HepG2 (cell line): Measurements from ENCODE around the gene PRKACA. TPM values are rescaled to one million over a fixed set of nuclear protein-coding genes. Genes with fewer than 3 reads are reported as not detected.
A peak's percentile ranks its signal among the peaks of the same experiment; 100 is the strongest.

Source experiments
- ATAC-seq: fragments of 200-7000 bp; cut with Tn5 transposase; 3 replicates; pipeline ENCODE4 v1.9.1; 2020; ENCODE audit warnings: mild to moderate bottlenecking, moderate library complexity
- BruUV-seq: library from RNA; stranded (reverse); fragments of 400-500 nt; replicated peaks from 2 replicates; lab custom pipeline; 2021; lab: Mats Ljungman, UMichigan
- CTCF ChIA-PET: fragments of 300-600 bp; formaldehyde crosslinking; extraction: SDS; loops from one replicate; lab custom pipeline; 2021; ENCODE audit warnings: low total read pairs, inconsistent platforms, low intra/inter-chr PET ratio; lab: Yijun Ruan, JAX
- POLR2A ChIA-PET: fragments of 350-600 bp; sonication (Branson Sonifier 250); formaldehyde crosslinking; loops from one replicate; lab custom pipeline; 2020; ENCODE audit warnings: antibody characterized with exemption, inconsistent platforms; lab: Yijun Ruan, JAX
- DNase-seq: peaks from one replicate; pipeline ENCODE4 v3.0.0-alpha.2; 2015; ENCODE audit warnings: low spot score
- FAIRE-seq: peaks from 3 replicates; lab custom pipeline; 2011; peaks lifted over from hg19 to GRCh38; lab: Jason Lieb, UNC
- H2AFZ ChIP-seq: one replicate; pipeline ENCODE4 v1.6.1; 2011; ENCODE audit warnings: low read length, inconsistent platforms
- H3K27ac ChIP-seq: fragments of 300-600 bp; 3 replicates; pipeline ENCODE4 v1.8.0; 2011; ENCODE audit warnings: mixed run types, mild to moderate bottlenecking, mixed read lengths, low read length, inconsistent platforms; ENCODE audit not compliant: insufficient read depth; ENCODE audit errors: extremely low read length
- H3K27me3 ChIP-seq, 2 experiments: fragments of 200-600 bp in 1 of 2; 2 replicates in 1 of 2; 3 replicates in 1 of 2; pipeline versions ENCODE4 v1.6.0 to v1.8.0; 2011; ENCODE audit warnings: low read length in 2 of 2, mild to moderate bottlenecking in 2 of 2, moderate library complexity in 2 of 2, inconsistent platforms in 1 of 2; ENCODE audit not compliant: insufficient read depth in 2 of 2, control insufficient read depth in 1 of 2
- H3K36me3 ChIP-seq, 2 experiments: fragments of 200-600 bp in 1 of 2; replicated peaks in 1 of 2; 2 replicates in 1 of 2; 3 replicates in 1 of 2; pipeline versions ENCODE4 v1.5.1 to v1.8.0; 2011; ENCODE audit warnings: low read length in 2 of 2, inconsistent platforms in 1 of 2; ENCODE audit not compliant: insufficient read depth in 2 of 2, control insufficient read depth in 1 of 2
- H3K4me1 ChIP-seq: 2 replicates; pipeline ENCODE4 v1.5.1; 2012; ENCODE audit warnings: low read length, inconsistent platforms; ENCODE audit not compliant: insufficient read depth
- H3K4me2 ChIP-seq: 2 replicates; pipeline ENCODE4 v1.6.0; 2011; ENCODE audit warnings: low read depth, low read length, inconsistent platforms
- H3K4me3 ChIP-seq, 3 experiments: fragments of 200-600 bp in 1 of 3; sonication (generic), shearing (Covaris generic) in 1 of 3; replicated peaks in 1 of 3; 2 replicates each; pipeline ENCODE4 v1.5.1; 2011 to 2016; ENCODE audit warnings: low read length in 3 of 3, inconsistent platforms in 2 of 3, low read depth in 2 of 3, mild to moderate bottlenecking in 2 of 3, control low read depth in 1 of 3, mixed read lengths in 1 of 3; ENCODE audit not compliant: insufficient read depth in 1 of 3
- H3K79me2 ChIP-seq: one replicate; pipeline ENCODE4 v1.6.1; 2011; ENCODE audit warnings: low read length, inconsistent platforms; ENCODE audit not compliant: insufficient read depth
- H3K9ac ChIP-seq: 2 replicates; pipeline ENCODE4 v1.6.0; 2011; ENCODE audit warnings: mild to moderate bottlenecking, low read depth, low read length, inconsistent platforms; ENCODE audit not compliant: insufficient read depth
- H3K9me3 ChIP-seq: 2 replicates; pipeline ENCODE4 v1.5.1; 2012; ENCODE audit warnings: mild to moderate bottlenecking, low read length
- H4K20me1 ChIP-seq: 2 replicates; pipeline ENCODE4 v1.6.0; 2011; ENCODE audit warnings: inconsistent platforms, mild to moderate bottlenecking, low read length, moderate library complexity; ENCODE audit not compliant: insufficient read depth
- HNF4A ChIP-seq: sonication (generic); formaldehyde crosslinking; IDR thresholded peaks from 2 replicates; pipeline ENCODE4 v1.4.0; 2020; ENCODE audit warnings: missing genetic modification reagents
- HNF4G ChIP-seq, 2 experiments: sonication (generic) in 1 of 2; formaldehyde crosslinking in 1 of 2; IDR thresholded peaks; 2 replicates each; pipeline versions ENCODE4 v1.4.0 to v1.6.1; 2011 to 2020; ENCODE audit warnings: borderline replicate concordance in 2 of 2, low read depth in 2 of 2, mild to moderate bottlenecking in 2 of 2, low read length in 1 of 2, missing genetic modification reagents in 1 of 2, moderate library complexity in 1 of 2
- RARG ChIP-seq: sonication (generic); formaldehyde crosslinking; IDR thresholded peaks from 2 replicates; pipeline ENCODE4 v1.4.0; 2020; ENCODE audit warnings: low read depth, mild to moderate bottlenecking, missing genetic modification reagents
- THYN1 ChIP-seq: sonication (generic); formaldehyde crosslinking; IDR thresholded peaks from 2 replicates; pipeline ENCODE4 v1.8.1; 2023; ENCODE audit warnings: low read depth, mild to moderate bottlenecking, moderate library complexity, missing genetic modification reagents, borderline replicate concordance
- ZNF629 ChIP-seq: sonication (generic); formaldehyde crosslinking; conservative IDR thresholded peaks from 2 replicates; pipeline ENCODE4 v1.5.0; 2020; ENCODE audit warnings: missing genetic modification reagents
- WGBS: methylation state at CpG from one replicate; pipeline ENCODE4 v1.1.6; 2017; ENCODE audit warnings: low lambda C conversion rate; 5-methylcytosine and 5-hydroxymethylcytosine counted together
- in situ Hi-C: cut with HindIII; loops from 2 replicates; pipeline ENCODE4 v1.10.0; 2017; ENCODE audit warnings: low pct_unique_long_range_greater_than_20kb; ENCODE audit not compliant: extremely low pct_ligation_motif_present
- intact Hi-C: fragments of 100-400 bp; cut with micrococcal nuclease; formaldehyde crosslinking; loops from one replicate; pipeline ENCODE4 v1.10.0; 2022; ENCODE audit not compliant: unreplicated experiment
- polyA plus RNA-seq, 8 experiments: library from polyadenylated mRNA; depleted of rRNA in 3 of 8; stranded (reverse) in 7 of 8; unstranded in 1 of 8; fragments of >200 nt; fragmentation: Illumina TruSeq in 4 of 8; extraction: Trizol in 4 of 8; gene quantifications; 2 replicates each; pipeline versions ENCODE4 v1.2.1 to v1.2.3, GENCODE V29; 2011 to 2016; ENCODE audit warnings: low read depth in 4 of 8, missing spikeins in 1 of 8, mixed read lengths in 1 of 8; ENCODE audit not compliant: insufficient read depth in 1 of 8
- total RNA-seq, 5 experiments: library from RNA; depleted of rRNA; stranded (reverse); fragments of >200 nt; fragmentation: Illumina TruSeq; extraction: Trizol; gene quantifications; 2 replicates each; pipeline ENCODE4 v1.2.3, GENCODE V29; 2016; ENCODE audit warnings: low read depth in 1 of 5
- TF ChIP-seq, protein P1 (sequence below): sonication (generic); formaldehyde crosslinking; IDR thresholded peaks from 2 replicates; pipeline ENCODE4 v1.9.0; 2022; ENCODE audit warnings: low read depth, missing genetic modification reagents
- TF ChIP-seq, protein P2 (sequence below), 2 experiments: sonication (generic) in 1 of 2; formaldehyde crosslinking in 1 of 2; IDR thresholded peaks; 2 replicates each; pipeline versions ENCODE4 v1.5.1 to v1.6.1; 2011 to 2020; ENCODE audit warnings: borderline replicate concordance in 1 of 2, low read depth in 1 of 2, low read length in 1 of 2, mild to moderate bottlenecking in 1 of 2, missing genetic modification reagents in 1 of 2, moderate library complexity in 1 of 2

Gene PRKACA
- total and polyA plus RNA-seq, 2 of the 13 experiments (the other 11 are each of a cell fraction or from before 2014, with no cell fraction given): 11.0 to 18.2 TPM

GRCh38 chr19:14110650-14111049, 6.9 kb downstream of the PRKACA start (continued):
- TF ChIP-seq, protein P1, sequence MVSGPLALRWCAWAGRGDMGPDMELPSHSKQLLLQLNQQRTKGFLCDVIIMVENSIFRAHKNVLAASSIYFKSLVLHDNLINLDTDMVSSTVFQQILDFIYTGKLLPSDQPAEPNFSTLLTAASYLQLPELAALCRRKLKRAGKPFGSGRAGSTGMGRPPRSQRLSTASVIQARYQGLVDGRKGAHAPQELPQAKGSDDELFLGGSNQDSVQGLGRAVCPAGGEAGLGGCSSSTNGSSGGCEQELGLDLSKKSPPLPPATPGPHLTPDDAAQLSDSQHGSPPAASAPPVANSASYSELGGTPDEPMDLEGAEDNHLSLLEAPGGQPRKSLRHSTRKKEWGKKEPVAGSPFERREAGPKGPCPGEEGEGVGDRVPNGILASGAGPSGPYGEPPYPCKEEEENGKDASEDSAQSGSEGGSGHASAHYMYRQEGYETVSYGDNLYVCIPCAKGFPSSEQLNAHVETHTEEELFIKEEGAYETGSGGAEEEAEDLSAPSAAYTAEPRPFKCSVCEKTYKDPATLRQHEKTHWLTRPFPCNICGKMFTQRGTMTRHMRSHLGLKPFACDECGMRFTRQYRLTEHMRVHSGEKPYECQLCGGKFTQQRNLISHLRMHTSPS: peak; percentile 37; the same call in 1 of the 2 replicates
- TF ChIP-seq HNF4A (CRISPR knock-in tag) (peak; percentile 10; the same call in 1 of the 2 replicates), HNF4G (IDR thresholded peaks at IDR 0.05; ENCODE audit: borderline replicate concordance, low read depth, low read length) (0 out of 2 replicates have a peak, but pooled peaks have one; percentile 15), HNF4G (CRISPR knock-in tag; IDR thresholded peaks at IDR 0.05; ENCODE audit: borderline replicate concordance, low read depth) (no peak)

GRCh38 chr19:14107581-14108461, 9.7 kb downstream of the PRKACA start:
- no peak for FAIRE-seq
- H3K27me3 ChIP-seq: no peaks in the 10 kb centered on the region
- H3K9me3 ChIP-seq: no peaks in the 10 kb centered on the region
- no peak overlapping the region for H2AFZ ChIP-seq
- no peak overlapping the region for H3K4me2 ChIP-seq
- peaks cover 24% of the 10 kb centered on the region for H3K4me1 ChIP-seq
- ATAC-seq: no peak
- CTCF ChIA-PET: no interaction called here
- WGBS: 98% methylated on average over 13 of the region's 23 CpGs
- in situ Hi-C loops: no loop called here
- intact Hi-C loops: no loop called here
- no peak overlapping the region for H3K9ac ChIP-seq
- BruUV-seq: no TSS peak
- POLR2A ChIA-PET: no interaction called here
- H3K79me2 ChIP-seq: no peaks in the 10 kb centered on the region
- H3K36me3 ChIP-seq: peaks cover 4 to 5% of the 10 kb centered on the region in 2 experiments; a peak in 2 of 5 replicates
- no peak for DNase-seq
- no peaks in the 10 kb centered on the region for H4K20me1 ChIP-seq
- no peak overlapping the region for H3K27ac ChIP-seq
- H3K4me3 ChIP-seq: no peak overlapping the region
- TF ChIP-seq THYN1 (CRISPR knock-in tag) (no peak), ZNF629 (peak; percentile 91), RARG (CRISPR knock-in tag) (no peak)
- TF ChIP-seq, protein P2, sequence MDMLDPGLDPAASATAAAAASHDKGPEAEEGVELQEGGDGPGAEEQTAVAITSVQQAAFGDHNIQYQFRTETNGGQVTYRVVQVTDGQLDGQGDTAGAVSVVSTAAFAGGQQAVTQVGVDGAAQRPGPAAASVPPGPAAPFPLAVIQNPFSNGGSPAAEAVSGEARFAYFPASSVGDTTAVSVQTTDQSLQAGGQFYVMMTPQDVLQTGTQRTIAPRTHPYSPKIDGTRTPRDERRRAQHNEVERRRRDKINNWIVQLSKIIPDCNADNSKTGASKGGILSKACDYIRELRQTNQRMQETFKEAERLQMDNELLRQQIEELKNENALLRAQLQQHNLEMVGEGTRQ (IDR thresholded peaks at IDR 0.05; ENCODE audit: low read depth, low read length): no peak
- TF ChIP-seq, protein P2 (CRISPR knock-in tag; IDR thresholded peaks at IDR 0.05; ENCODE audit: borderline replicate concordance): no peak
